ENCODE data around the gene MSX1. TPM values are rescaled to one million over a fixed set of nuclear protein-coding genes. Genes with fewer than 3 reads are reported as not detected.

MSX1 gene
- total and polyA plus RNA-seq, 9 donors: 2.2 to 4.5 (median 4.0) TPM

- WGBS, 3 donors: 8 to 15% (median 14%) methylated on average over 33 of the region's 33 CpGs
- no peaks in the 10 kb centered on the region for H3K9me3 ChIP-seq
Measured at GRCh38 chr4:4855301-4856070, 4.0 kb upstream of the MSX1 start.

GRCh38 chr4:4856071-4857000 lies 3.1 kb upstream of the MSX1 start:
- 3 to 5% (median 4%) methylated on average over 61 of the region's 61 CpGs for WGBS, 3 donors
- H3K36me3 ChIP-seq: no peaks in the 10 kb centered on the region
- H3K4me3 ChIP-seq: peak overlapping the region; percentile 8
- peak in 1 of 5 donors; percentile 35 for DNase-seq
- H3K27ac ChIP-seq: no peak overlapping the region
- H3K27me3 ChIP-seq: no peaks in the 10 kb centered on the region
- intact Hi-C loops (cut with DNase I): loop anchor here in 1 of 4 donors (5.0 kb wide), 1 partner anchor 379 kb away; no protein-coding TSS in a partner anchor
- H3K4me1 ChIP-seq (ENCODE audit: insufficient read depth): peaks cover 4% of the 10 kb centered on the region
- H3K9me3 ChIP-seq: no peaks in the 10 kb centered on the region
- TF ChIP-seq POLR2A (IDR thresholded peaks at IDR 0.05): no peak

More at GRCh38 chr4:4855301-4856070, 4.0 kb upstream of the MSX1 start:
- TF ChIP-seq EP300 (IDR thresholded peaks at IDR 0.05) (no peak), CTCF (IDR thresholded peaks at IDR 0.05) (no peak)
- no peaks in the 10 kb centered on the region for H3K36me3 ChIP-seq
- peak in 1 of 5 donors; percentile 13 for DNase-seq
- no peaks in the 10 kb centered on the region for H3K27me3 ChIP-seq
- H3K4me1 ChIP-seq (ENCODE audit: insufficient read depth): peaks cover 4% of the 10 kb centered on the region
- no peak overlapping the region for H3K4me3 ChIP-seq
- H3K27ac ChIP-seq: no peak overlapping the region
- intact Hi-C loops (cut with DNase I): loop anchor here in 1 of 4 donors (5.0 kb wide), 1 partner anchor 378 kb away; no protein-coding TSS in a partner anchor

GRCh38 chr4:4857001-4857808 lies 2.3 kb upstream of the MSX1 start:
- no peaks in the 10 kb centered on the region for H3K36me3 ChIP-seq
- WGBS, 3 donors: 27 to 34% (median 29%) methylated on average over 27 to 35 of the region's 36 CpGs
- H3K27me3 ChIP-seq: no peaks in the 10 kb centered on the region
- H3K4me3 ChIP-seq: no peak overlapping the region
- H3K4me1 ChIP-seq (ENCODE audit: insufficient read depth): peaks cover 4% of the 10 kb centered on the region
- intact Hi-C loops (cut with DNase I): loop anchor here in 1 of 4 donors (5.0 kb wide), 1 partner anchor 380 kb away; no protein-coding TSS in a partner anchor
- DNase-seq: peak in 1 of 5 donors; percentile 7
- TF ChIP-seq CTCF (IDR thresholded peaks at IDR 0.05): no peak
- TF ChIP-seq POLR2A (IDR thresholded peaks at IDR 0.05): no peak
- no peak for TF ChIP-seq EP300 (IDR thresholded peaks at IDR 0.05)
- H3K9me3 ChIP-seq: no peaks in the 10 kb centered on the region
- no peak overlapping the region for H3K27ac ChIP-seq

- H3K4me3 ChIP-seq: no peak overlapping the region
- no peaks in the 10 kb centered on the region for H3K9me3 ChIP-seq
- H3K4me1 ChIP-seq (ENCODE audit: insufficient read depth): peaks cover 4% of the 10 kb centered on the region
- 29 to 38% (median 34%) methylated on average over 42 of the region's 42 CpGs for WGBS, 3 donors
- peak in 1 of 5 donors; percentile 32 for DNase-seq
- H3K27ac ChIP-seq: no peak overlapping the region
- no peak for TF ChIP-seq CTCF (IDR thresholded peaks at IDR 0.05)
- H3K27me3 ChIP-seq: no peaks in the 10 kb centered on the region
- intact Hi-C loops (cut with DNase I): loop anchor here in 1 of 4 donors (5.0 kb wide), 1 partner anchor 381 kb away; no protein-coding TSS in a partner anchor
- H3K36me3 ChIP-seq: no peaks in the 10 kb centered on the region
Measured at GRCh38 chr4:4857809-4858508, 1.5 kb upstream of the MSX1 start.

Data from ovary (tissue), 9 donors.